NCI-H187 treated with DMSO at 0.1 percent for 48 hours (cell line): Measurements from ENCODE around the gene CRISPLD2.

Experiments used
- DNase-seq: peaks from one replicate; lab custom pipeline; 2025; lab: John Stamatoyannopoulos, UW

Gene CRISPLD2, protein sequence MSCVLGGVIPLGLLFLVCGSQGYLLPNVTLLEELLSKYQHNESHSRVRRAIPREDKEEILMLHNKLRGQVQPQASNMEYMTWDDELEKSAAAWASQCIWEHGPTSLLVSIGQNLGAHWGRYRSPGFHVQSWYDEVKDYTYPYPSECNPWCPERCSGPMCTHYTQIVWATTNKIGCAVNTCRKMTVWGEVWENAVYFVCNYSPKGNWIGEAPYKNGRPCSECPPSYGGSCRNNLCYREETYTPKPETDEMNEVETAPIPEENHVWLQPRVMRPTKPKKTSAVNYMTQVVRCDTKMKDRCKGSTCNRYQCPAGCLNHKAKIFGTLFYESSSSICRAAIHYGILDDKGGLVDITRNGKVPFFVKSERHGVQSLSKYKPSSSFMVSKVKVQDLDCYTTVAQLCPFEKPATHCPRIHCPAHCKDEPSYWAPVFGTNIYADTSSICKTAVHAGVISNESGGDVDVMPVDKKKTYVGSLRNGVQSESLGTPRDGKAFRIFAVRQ

DNA sequence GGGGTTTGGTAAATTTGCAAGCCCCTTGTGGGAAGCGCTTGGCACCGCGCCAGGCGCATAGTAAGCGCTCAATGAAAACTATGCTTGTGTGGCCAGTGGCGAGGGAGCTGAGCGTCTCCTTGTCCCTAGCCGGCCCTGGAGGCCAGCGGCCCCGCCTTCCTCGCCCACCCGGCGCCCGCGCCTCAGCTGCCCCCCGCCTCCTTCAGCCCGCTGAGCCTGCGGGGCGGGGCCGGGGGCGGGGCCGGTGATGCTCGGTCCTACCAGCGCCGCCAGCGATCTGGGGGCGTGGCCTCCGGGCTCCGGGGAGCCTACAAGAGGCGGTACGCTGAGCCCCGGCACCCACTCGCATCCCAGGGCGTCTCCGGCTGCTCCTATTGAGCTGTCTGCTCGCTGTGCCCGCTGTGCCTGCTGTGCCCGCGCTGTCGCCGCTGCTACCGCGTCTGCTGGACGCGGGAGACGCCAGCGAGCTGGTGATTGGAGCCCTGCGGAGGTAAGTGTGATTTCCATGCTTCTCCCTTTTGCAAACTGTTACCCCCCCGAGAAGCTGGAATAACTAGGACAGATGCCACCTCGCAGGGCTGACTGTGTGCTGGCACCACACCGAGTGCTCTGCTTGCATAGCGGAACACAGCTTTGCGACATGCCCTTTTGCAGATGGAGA is at the start of gene CRISPLD2:
TSS of gene CRISPLD2 (plus strand) at position 342 of the 661 bp plus-strand sequence. CDS start 18,511 bp downstream, outside the sequence.
- no peak for DNase-seq

DNA sequence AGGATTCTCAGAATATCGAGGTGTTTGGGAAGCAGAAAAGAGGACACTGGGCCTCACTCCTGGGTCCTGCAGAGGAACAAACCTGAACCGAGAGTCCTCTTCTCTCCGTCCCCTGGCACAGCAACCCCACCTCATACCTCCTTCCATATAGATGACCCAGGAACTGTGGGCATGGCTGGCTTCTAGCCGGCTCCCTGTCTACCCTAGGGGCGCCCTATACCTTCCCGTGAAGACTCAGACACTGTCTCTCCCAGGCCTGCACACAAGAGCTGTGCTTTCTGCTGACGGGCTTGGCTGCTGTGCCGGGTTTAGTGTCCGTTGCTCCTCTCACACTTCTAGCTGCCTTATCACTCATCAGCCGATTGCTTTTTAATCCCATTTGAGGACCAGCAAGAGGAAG is 46.5 kb upstream of the CRISPLD2 start:
- no peak for DNase-seq

DNA sequence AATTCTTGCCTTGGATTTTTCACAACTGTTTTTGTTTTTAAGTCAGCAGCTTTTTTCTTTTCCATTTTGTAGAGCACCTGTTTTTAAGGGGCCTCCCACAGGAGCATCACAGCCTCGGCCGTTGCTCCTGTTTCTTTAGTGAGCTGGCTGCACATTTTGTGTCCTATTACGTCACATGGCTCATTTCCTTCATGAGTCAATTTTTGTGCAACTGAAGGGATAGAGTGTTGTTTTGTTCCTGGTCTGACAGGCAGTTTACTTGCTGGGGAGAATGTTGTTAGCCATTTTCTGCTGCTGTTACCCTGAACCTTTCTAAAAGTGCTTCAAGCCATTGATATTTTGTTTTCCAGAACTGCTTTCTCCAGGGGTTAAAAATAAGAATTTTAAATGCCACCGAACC is 45.0 kb upstream of the CRISPLD2 start:
- no peak for DNase-seq

DNA sequence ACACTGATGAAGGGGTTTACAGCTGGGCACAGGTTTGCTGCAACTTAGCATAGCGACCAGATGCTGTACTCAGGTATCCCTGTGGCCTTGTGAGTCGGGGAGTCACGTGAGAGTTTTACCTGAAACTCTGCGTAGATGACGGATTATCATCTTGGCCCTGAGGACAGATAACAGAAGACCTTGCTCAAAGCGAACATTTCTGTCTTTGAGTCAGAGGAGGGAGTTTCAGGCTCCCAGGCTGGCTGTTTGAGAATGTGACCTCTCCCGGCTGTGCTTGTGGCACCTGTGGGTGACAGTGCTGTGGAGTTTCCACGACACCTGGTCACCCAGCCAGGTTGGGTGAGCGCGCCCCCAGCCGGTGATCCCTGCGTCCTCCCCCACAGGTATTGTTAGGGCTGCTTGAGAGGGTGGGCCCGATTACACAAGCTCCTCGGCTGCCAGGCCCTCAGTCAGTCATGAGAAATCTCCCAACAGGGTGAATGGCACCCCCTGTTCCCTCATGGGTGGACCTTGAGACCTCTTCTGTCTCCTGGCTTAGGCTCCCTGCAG is 44.4 kb upstream of the CRISPLD2 start:
- no peak for DNase-seq

DNA sequence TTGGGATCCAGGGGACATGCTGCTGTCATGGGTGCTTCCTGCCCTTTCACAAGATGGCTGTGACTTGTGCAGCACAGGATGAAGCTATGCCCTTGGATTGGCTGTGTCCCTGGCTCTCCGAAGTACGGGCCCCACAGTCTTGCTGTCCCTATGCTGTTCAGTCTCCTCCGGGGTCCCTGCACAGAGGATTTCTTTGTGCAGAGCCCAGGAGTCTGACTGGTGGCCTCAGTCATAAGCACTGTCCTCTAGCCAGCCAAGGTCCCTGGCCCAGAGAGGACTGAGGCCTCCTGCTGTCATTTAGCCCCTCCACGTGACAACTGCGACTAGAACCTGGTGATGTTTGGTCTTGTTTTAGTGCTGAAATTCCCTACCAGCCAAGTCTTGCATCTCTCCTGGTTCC is 42.4 kb upstream of the CRISPLD2 start:
- no peak for DNase-seq

DNA sequence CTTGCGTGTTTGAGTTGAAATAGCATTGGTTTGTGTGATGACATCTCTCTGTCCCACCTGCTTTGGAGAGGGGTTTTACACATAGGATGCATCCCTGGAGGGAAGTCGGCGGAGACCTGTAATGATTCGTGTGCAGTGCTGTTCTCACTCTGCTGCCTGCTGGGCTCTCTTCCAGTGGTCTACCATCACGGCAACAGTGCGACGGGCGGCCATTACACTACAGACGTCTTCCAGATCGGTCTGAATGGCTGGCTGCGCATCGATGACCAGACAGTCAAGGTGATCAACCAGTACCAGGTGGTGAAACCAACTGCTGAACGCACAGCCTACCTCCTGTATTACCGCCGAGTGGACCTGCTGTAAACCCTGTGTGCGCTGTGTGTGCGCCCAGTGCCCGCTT is 41.1 kb upstream of the CRISPLD2 start:
- no peak for DNase-seq

DNA sequence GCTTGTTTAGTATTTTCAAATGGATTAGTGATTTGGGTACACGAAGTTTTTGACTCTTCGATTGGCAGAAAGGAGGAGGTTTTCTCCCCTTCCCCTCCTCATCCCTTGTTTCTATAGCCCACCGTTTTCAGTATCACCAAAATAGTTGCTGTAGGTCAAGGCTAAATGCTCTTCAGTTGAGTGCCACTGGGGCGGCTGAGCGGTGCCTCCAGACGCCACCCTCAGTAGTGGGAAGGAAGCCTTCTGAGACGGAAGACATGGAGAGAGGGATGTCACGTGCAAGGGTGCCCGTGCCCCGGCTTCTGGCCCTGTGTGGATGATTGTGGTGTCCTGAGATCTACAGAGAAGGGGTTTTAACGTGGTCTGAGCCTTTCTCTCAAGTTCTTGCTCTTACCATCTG is 39.7 kb upstream of the CRISPLD2 start:
- no peak for DNase-seq

DNA sequence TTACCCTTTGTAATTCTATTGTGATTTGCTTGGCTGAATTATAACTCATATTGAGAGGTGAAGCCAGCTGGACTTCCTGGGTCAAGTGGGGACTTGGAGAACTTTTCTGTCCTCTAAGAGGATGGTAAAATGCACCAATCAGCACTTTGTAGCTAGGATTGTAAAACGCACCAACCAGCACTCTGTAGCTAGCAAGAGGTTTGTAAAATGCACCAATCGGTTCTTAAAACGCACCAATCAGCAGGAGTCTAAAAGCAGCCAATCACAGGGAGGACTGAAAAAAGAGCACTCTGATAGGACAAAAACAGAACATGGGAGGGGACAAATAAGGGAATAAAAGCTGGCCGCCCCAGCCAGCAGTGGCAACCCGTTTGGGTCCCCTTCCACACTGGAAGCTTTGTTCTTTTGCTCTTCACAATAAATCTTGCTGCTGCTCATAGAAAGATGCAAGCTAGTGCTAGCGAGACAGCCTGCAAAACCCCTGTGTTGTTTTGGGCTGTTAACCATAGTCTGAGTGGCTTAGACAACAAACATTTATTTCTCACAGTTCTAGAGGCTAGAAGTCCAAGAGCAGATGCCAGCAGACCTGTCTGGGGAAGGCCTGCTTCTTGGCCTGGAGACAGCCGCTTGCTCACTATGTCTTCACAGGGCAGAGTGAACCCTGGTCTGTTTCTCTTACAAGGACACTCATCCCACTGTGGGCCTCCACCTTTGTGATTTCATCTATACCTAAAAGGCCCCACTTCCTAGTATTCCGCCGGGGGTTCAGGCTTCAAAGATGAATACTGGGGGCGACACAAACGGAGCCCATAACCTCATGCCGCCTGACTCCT is 39.0 kb upstream of the CRISPLD2 start:
- no peak for DNase-seq

DNA sequence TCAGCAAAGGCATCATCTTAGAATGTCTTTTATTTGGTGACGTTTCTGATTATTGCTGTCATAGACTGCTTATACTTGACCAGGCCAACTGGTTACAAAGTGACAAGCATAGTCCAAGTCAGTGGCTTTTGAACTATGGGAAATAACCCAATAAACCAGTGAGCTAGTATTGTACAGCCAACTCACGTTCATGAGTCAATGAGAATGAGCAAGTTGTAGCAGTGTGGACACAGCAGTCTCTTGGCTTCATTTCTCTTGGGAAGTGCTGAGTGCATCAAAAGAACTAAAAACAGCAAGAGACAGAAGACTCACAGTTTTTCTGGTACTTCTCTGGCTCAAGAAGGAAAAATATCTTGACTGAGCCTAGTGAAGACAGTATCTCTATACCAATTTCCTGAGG is 36.9 kb upstream of the CRISPLD2 start:
- DNase-seq, result no peak

DNA sequence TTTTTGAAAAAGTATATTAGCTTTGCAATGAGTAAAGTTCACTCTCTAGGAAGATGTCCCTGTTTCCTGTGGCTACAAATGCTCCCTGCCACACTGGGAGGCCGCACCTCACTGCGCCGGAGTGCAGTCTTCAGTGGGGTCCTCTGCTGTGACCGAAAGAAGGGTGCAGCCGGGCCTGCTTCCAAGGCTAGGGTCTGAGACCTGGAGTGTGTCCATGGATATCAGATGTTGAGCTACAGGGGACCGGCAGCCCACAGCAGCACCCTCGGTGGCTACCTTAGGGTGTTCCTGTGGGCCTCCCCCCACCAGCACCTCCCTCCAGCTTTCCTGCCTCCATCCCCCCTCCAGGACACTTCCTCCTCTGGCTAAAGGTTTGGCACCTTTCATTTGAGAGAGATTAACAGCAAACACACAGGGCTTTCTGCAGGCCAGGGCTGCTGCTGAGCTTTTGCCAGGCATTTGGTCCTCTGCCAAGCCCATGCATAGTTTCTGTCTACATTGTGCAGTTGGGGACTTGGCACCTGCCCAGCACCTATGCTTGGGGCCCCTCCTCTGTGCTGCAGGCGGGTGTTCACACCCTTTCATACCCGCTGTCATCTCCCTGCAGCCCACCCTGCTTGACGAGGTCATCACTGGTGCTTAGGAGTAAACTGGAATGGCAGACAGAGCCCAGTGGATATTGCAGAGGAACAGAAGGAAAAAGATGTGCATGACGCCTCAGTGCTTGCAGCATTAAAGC is 33.8 kb upstream of the CRISPLD2 start:
- DNase-seq, result no peak

DNA sequence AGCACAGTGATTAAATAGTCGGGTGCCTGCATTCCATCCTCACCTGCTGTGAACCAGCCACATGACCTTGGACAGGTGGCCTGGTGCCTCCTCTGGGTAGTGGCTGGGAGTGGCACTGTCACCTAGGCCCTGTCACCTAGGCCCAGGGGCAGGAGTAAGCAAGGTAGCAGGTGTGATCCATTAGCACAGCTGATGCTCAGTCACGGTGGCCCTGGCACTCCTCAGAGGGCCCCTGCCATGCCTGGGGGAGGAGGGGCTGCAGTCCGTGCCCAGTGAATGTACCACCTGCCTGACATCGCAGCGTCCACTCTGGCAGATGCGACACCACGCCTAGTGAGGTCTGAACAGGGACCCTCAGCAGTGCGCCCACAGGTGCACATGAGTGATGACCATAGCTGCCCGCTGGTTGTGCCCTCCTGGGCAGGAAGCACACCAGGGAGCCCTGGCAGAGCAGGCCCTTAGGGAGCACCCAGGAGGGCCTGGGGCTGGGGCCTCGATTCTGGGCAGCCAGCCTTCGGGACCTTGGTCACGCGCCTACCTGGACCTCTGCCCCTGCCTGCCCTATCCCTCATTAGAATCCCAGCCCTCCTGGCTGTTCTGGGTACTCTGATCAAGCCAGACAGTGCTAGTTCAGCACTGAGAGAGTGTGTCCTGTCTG is 33.1 kb upstream of the CRISPLD2 start:
- peak; percentile 20 for DNase-seq

DNA sequence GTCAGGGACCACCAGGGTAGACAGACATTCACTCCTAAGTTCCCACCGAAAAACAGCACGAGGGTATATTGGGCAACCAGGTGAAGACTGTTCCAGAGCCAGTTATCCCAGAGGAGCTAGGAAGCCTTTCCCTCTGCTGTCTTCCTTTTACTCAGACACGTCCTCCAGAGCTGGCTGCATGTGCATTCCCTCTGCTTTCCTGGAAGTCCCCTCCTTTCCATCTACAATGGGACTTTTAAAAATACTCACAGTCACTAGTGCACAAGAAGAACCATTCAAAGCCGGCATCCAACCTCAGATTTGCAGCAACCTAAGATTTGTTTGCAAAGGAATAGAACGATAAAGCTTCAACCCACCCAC is 32.5 kb upstream of the CRISPLD2 start:
- no peak for DNase-seq

DNA sequence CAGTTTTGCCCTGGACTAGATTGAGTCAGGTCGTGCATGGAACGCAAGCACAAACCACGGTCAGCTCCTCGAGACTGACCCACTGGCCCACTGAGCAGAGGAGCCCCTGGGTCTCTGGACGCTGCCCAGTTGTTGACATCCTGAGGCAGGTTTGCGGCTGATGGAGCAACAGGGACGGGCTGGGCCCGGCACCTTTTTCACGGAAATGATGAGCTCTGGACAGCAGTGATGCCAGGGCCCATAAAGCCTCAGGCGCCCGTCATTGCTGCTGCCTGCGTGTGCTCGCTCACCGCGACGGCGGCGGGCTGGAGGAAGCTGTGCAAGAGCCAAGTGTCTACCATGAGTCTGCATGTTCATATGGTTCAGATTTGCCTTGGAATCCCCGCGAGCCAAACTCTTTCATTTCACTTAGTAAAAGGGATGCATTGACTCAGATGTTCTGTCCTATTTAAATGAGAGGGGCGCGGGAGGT is 30.8 kb upstream of the CRISPLD2 start:
- DNase-seq, result no peak

DNA sequence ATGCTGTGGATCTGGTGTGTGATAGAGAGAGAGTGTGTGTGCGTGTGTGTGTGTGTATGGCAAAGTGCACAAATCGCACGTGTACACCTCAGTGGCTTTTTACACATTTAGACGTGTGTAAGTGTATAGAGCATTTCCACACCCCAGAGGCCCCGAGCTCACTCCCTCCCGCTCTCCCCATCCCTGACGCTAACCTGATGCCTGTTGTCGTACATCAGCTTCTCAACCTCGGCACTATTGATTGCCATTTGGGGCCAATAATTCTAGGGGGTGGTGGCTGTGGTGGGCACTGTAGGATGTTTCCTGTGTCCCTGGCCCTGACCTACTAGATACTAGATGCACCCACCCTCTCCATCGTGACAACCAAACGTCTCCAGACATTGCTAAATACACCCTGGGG is 30.4 kb upstream of the CRISPLD2 start:
- DNase-seq, result no peak

DNA sequence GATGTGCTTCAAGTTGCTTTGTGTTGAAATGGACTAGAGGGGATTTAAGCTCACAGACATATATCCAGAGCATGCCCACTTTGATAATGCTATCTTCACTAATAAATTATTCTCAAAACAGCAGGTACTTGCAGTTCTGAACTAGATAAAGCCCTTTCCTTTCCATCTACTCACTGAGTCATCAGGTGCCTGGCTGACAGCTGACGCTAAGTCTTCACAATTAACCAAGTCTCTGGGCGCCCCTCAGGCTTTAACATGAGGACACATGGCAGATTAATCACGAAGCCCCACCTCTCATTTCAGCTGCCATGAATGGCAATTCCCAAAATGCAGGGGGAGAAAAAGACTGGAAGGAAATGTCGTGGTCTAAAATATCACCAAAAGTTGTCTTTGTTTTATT is 29.5 kb upstream of the CRISPLD2 start:
- DNase-seq, result no peak

DNA sequence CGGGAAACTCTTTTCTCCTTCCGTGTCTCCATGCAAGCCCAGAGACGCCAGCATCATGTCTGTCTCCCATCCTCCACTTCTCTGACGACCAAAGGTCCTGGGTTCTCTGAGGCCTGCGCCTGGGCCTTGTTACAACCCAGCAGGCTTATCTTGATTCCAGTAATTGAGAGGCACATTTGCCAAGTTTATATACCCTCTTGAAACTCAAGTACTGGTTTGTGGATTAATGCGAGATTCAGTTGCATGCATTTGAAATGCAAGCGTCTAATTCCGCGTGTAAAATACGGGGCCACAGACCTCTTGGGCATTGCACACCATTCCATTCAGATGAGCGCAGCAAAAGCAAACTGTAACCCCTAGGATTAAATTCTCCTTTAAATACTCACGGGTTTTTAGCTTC is 28.7 kb upstream of the CRISPLD2 start:
- DNase-seq, result no peak

DNA sequence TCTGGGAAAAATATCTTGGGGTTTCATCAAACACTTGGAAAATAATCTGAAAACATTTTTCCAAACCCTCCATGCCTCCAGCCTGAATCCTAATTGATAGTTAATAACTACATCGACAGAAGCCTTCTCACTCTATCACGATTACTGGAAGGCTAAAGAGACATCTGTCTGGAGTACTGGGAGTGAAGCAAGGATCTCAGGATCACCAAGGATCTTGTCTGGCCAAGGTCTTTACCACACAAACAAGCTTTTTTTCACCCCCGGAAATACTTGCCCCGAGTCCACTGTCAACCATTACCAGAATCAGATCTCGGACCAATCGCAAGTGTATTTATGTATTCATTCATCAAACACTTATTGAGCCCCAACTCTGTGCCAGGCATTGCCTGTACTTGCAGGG is 28.3 kb upstream of the CRISPLD2 start:
- DNase-seq, result no peak

DNA sequence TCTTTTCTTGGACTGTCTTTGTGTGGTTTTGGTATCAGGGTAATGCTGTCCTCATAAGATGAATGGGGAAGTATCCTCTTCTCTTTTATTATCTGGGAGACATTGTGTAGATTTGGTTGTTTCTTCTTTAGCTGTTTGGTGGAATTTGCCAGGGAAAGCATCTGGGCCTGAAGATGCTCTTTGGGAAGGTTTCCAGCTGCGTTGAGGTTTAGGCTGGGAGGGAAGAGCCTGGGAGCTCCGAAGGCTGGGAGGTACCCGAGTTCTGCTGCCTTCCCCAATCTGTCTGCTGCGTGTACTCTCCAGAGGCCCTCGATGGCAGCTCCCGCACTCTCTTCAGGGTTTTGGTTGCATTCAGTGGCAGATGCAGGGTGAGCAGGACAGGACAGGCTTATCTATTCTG is 25.6 kb upstream of the CRISPLD2 start:
- DNase-seq, result no peak

DNA sequence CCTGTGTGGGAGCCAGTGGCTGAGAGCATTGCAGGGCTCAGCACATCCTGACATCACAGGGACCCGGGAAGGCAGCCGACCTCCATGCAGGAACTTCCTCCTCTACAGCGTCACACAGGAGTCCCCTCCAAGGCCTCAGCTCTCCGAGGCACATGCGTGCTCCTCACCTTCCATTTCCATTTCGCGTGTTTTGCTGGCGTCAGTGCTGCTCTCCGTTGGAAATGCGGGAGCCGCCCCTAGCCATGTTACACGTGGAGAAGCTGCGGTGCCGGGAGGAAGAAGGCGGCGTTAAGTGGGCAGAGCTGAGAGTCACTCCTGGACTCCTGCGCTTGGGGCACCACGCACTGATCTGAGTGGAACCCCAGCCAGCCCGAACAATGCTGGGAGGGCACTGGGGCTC is 25.2 kb upstream of the CRISPLD2 start:
- no peak for DNase-seq

DNA sequence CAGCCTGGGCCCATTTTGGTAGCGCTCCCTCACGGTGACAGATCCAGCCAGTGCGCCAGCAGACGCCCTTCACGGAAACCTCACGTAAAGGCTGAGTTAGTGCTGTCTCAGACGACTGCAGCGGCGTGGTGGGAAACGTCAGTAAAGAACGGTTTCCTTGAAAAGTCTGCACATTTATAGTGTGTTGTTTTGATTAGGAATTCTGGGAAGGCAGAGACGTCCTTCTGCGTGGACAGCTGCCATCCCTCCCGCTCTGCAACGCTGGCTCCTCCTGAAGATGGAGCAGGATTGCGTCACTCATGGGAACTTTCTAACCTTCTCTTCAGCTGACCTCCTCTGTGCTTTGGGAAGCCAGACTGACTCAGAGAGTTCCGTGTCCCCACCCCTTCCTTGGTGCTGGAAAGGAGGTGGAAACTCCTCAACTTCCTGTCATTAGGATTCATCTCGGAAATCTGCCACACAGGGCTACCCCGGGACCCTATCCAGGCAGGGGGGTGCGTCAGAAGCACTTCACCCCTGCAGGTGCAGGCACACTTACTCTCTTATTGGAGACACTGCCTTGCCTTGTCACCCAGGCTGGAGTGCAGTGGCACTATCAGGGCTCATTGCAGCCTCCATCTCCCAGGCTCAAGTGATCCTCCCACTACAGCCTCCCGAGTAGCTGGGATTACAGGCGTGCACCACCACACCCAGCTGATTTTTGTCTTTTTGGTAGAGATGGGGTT is 24.3 kb upstream of the CRISPLD2 start:
- DNase-seq, result no peak
